GM21528 (cell line): ENCODE results near the gene MCOLN2.
"Not testable (repeated sequence)": the region's sequence is repeated elsewhere in the genome, so short reads cannot be mapped to it uniquely, and the experiment has no call there.

ENCODE experiments used
- ATAC-seq: cut with Tn5 transposase; IDR thresholded peaks from one replicate; pipeline ENCODE4 v1.9.1; 2021; ENCODE audit warnings: mild to moderate bottlenecking, moderate library complexity; ENCODE audit not compliant: unreplicated experiment, low FRiP score

Gene MCOLN2

DNA sequence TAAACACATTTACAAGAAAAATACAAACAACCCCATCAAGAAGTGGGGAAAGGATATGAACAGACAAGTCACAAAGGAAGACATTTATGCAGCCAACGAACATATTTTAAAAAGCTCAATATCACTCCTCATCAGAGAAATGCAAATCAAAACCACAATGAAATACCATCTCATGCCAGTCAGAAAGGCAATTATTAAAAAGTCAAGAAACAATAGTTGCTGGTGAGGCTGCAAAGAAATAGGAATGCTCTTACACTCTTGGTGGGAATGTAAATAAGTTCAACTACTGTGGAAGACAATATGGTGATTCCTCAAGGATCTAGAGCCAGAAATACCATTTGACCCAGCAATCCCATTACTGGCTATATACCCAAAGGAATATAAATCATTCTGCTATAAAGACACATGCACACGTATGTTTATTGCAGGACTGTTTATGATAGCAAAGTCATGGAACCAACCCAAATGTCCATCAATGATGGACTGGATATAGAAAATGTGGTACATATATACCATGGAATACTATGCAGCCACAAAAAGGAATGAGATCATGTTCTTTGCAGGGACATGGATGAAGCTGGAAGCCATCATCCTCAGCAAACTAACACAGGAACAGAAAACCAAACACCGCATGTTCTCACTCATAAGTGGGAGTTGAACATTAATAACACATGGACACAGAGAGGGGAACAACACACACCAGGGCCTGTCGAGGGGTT, 88.0 kb downstream of the MCOLN2 start:
- ATAC-seq = not testable (repeated sequence)

DNA sequence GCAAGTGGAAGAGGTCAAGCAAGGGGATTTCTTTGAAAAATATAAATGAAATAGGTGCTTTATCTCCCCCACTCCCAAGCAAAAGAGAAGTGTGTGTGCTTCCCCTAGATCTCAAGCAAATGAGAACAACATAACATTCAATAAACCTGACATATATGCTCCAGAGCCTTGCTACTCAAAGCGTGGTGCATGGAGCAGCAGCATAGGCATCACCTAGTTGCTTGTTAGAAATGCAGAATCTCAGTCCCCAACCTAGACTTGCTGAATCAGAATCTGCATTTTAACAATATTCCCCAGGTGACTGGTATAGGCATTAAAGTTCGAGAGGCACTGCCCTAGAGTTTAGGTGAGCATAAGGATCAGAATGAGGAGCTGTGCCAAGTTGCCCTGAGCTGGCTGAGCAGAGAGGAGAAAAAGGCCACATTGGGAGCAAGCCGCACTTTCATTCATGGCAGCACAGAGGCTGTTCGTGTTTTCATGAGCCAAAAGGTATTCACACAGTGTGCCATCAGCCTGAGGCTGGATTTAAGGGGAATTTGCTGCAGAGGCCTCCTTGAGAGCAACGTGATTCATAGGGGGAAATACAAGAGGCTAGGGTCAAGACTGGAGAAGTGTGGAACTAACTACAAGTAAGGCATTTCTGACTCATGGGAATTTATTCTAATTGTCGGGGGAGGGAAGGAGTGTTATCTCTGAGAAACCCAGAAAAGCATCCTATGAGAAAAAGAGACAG, 89.7 kb downstream of the MCOLN2 start:
- ATAC-seq = no peak

DNA sequence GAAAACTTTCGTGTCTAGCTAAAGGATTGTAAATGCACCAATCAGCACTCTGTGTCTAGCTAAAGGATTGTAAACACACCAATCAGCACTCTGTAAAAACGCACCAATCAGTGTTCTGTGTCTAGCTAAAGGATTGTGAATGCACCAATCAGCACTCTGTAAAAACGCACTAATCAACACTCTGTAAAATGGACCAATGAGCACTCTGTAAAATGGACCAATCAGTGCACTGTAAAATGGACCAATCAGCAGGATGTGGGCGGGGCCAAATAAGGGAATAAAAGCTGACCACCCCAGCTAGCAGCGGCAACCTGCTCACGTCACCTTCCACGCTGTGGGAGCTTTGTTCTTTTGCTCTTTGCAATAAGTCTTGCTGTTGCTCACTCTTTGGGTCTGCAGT, 94.2 kb downstream of the MCOLN2 start:
- ATAC-seq = not testable (repeated sequence)

DNA sequence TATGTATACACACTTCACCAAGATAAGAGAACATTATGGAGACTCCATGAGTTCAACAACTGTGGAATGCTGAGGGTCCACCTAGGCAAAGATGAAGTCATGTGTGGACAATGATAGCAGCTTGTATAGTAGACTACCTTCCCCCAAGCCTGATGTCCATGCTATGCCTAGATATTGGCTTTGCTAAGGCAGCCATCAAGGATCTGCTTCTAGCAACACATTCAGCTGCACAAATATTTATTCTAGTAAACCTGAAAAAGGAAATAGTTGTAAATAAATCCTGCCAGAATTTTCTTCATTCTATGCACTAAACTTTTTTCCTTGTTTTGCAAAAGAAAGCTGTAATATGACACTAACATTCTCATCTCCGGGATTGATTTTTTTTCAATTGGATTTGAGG, 96.9 kb downstream of the MCOLN2 start:
- ATAC-seq = no peak

DNA sequence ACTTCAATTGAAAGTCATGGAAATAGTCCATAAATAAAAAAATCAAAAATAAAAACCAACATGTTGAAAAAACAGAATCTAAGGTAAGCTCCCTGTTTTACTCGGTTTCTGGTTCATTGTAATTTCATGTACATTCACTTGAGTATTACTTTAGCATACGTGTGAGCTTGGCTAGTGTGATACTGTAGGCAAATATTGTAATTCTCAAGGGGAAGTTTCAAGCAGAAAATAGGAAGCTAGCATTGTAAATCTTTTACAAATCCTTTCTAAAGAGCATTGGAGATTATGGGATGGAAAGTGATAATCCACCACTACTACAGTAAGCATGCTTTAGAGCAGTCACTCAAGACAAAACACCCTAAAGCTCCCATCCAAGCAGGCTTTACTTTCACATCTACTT, 100.6 kb downstream of the MCOLN2 start:
- ATAC-seq = no peak

DNA sequence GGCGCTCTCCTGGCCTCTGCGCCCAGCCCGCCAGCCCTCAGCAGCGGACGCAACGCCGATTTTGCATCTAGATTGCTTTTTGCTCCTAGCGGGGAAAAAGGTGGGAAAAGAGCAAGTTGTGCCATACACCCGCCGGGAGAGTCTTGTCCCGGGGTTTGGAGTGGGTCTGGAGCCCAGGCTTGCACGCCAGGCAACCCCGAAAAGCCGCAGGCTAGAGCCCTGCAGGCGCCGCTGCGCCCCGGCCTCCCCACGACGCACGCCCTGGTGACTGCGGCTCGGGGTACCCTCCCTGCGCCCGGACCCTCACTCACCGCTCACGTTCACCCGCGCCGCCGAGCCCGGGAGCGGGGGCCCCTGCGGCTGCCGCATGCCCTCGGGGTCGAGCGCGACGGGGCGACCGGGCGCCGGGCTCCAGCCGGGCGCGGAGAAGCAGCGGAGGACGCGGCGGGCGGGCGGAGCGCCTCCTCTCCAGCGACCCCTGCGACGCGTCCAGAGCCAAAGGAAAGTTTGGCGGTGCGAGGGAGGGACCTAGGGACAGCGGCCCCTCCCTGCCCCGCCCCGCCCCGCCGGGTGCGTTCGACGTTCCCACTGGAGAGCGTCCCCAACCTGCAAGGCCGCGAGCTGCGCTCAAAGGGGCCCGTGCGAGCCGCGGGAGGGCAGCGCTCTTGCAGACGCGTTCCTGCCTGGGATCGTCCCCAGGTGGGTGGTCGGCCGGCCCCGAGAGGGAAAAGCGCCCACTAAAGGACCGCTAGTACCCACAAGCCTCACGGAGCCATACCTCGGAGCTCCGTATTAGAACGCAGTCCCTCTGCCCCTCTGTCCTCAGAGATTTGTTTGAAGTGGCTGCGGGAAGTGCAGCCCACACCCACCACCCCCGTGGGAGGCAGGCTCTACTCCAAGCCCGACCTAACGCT, 104.0 kb downstream of the MCOLN2 start, which contains the start of gene LPAR3:
LPAR3 (minus strand) TSS at position 502 of the 914 bp plus-strand sequence. CDS start 27,086 bp downstream, outside the sequence.
- ATAC-seq = no peak

DNA sequence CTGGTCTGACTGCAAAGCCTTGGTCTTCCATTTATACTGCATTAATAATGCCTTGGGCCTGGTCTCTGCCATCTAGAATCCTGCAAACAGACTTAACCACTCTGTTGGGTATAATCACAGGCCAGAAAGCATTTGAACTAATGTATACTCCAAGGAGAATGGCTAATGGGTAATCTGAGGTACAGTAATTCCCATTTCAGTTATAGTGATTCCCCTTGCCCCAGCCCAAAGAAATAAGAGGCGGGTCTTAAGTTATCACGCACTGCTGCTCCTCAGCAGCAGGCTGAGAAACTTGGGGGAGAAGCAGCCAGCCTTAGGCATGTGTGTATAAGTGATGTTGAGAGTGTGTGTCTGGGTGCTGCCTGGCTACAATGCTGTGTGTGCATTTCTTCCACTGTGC, 106.3 kb downstream of the MCOLN2 start:
- no peak for ATAC-seq

DNA sequence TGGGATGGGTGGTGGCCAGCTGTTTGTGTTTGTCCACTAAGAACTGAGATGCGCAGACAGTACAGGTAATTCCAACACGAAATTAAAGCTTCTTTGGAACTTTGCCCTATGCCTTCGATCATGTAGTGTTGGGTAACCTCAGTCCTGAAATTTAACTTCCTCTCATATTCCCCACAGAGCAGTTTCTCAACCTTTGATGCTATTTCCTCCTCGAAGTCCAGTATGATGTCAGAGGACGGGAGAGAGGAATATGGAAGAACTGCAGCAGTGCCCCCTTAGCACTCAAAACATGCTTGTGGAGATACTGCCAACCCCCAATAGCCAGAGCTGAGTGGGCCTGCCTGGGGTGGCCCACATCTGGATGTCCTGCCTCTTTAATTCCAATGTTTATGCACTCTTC, 107.5 kb downstream of the MCOLN2 start:
- no peak for ATAC-seq

DNA sequence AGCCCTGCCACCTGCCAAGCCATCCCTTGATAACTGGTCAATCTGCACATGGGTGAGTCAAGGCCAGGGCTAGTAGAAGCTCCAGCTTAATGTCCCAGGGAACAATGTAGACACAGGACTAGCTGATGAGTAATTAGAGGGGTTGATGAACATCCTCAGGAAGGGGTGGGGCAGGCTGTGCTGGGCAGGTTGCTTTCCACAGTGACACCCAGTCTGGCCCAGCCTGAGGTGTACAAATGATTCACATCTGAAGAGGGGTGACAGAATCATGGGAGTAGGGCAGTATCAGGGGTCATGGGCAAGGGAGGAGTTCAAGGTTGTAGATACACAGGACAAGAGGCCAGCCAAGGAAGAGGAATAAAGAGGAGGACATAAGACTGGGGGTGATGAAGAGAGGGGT, 108.2 kb downstream of the MCOLN2 start:
- no peak for ATAC-seq

DNA sequence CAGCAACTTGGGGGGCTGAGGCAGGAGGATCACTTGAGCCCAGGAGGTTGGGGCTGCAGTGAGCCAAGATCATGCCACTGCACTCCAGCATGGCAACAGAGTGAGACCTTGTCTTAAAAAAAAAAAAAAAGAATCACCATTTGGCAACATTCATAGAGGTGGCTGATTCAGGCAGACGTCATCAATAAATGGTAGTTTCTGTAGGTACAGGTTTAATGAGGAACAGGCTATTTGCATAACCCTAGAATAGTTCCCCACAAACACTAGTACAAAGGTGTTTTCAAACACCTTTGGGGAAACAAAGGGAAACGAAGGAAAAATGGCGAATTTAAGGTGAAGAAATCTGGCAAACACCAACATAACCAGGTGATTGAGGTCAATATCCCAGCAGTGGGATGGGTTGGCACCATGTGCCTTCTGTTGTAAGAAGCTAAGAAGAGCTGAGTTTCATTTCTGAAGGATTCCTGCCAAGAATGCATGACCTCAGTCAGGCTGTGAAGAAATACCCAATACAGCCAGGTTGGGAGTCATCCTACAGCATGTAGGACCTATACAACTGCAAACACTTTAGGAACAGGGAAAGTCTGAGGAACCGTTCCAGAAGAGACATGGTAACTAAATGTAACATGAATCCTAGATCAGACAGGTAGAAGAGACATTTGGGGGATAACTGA, 109.5 kb downstream of the MCOLN2 start:
- no peak for ATAC-seq

DNA sequence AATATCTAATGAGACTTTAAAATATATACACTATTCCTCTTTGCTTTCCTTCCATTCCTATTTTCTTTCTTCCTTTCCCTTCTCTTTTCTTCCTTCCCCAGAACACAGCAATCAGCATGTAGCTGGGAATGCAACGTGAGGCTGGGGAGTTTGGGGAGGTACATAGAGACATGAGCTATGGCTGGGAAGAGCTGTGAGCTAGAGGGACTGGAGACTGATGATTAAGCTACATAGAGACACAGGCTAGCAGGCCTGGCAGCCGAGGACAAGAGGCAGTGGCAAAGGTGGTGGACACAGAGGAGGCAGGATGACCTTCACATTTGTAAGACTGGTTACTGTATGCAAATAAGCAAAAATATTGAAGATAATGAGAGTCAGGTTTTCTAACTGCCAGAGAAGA, 111.4 kb downstream of the MCOLN2 start:
- ATAC-seq = no peak

DNA sequence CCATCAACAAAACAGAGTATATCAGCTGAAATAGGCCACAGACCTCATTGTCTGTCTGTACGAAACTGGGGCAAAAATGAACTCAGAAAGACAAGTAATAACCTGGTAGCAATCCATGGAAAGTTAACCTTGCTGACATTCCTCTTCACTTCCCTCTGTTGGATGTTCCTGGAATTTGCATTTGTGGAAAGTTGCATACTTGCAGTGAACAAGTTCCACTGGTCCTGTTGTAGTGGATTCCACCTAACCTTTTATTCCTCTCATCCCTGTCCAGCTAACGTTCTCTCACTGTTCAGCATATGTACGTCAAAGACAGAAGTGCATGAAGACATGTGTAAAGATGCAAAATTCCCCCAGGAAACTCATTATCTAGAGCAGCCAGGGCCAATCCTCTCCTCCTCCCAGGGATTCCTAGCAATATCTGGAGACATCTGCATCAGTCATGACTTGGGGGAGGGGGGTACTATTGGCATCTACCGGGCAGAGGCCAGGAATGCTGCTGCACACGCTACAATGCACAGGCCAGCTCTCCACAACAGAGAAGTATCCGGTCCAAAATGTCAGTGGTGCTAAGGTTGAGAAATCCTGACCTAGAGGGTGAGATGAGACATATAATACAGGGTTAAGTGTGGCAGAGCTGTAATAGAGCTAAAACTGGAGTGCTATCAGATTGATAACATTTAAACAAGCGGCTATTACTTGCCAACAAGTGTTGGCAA, 112.1 kb downstream of the MCOLN2 start:
- ATAC-seq = no peak

DNA sequence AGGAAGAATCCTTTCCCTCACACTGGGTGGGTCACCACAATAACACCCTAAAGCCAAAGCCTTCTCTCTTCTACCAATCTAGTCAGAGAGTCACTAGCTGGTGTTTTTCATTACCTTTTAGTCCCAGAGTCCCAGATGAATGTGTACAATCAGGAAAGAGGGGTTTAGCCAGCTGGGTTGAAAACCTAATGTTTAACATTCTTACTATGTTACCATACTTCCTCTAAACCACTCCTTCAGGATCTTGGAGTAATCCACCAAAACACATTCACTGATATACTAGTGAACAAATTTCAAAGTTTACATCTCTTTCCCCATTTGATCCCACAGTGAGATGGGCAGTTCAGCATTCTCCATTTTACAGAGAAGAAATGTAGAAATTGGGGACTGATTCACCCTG, 113.6 kb downstream of the MCOLN2 start:
- ATAC-seq = no peak

DNA sequence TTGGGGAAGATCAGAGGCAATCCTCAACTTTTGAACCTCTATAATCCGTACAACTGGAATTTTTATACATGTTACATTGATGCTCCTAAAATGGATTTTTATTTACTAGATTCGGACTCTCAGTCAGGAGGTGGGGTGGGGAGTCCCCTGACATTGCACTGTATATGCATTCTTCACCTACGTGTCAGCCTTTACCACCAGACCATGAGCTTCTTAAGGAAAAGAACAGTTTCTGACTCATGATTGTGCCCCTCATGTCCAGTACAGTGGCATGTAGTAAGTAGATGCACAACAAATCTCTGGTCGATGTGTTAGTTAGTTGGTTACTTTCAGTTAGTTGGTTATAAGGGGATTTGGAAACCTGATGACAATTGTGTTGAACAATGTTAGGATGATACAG, 119.3 kb downstream of the MCOLN2 start:
- no peak for ATAC-seq

DNA sequence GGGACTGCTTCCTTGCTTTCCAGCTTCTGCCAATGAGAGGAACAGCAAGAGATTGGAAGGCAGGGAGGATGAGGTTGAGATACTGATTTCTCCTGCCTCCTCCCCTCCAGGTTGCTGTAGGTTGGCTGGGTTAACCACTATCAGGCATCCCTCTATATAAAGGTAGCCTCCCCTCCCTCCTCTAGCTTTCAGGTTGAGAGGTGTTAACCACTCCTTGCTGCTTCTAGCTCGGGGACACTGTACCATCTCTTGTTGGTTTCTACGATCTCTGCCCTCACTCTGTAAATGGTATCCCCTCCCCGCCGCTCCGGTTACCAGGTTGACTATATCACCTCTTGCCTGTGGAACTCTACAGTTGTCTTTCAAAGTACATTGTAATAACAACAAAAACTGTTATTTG, 120.6 kb downstream of the MCOLN2 start:
- no peak for ATAC-seq
